Suprapubic skin (tissue), 3 donors: ENCODE results near the gene BAIAP2.

Experiments
- POLR2A ChIP-seq, 2 donors: fragments of 450-650 bp; IDR thresholded peaks; one replicate each; pipeline ENCODE4 v1.6.1; 2017; ENCODE audit warnings: antibody characterized with exemption in 2 of 2, mild to moderate bottlenecking in 2 of 2, moderate library complexity in 2 of 2
- TF ChIP-seq, protein P1 (sequence below), 2 donors: fragments of 200-600 bp in 1 of 2; fragments of 450-650 bp in 1 of 2; sonication (generic) in 1 of 2; IDR thresholded peaks; one replicate each; pipeline ENCODE4 v1.5.1; 2016 to 2019; ENCODE audit warnings: antibody characterized with exemption in 2 of 2, mild to moderate bottlenecking in 1 of 2, moderate library complexity in 1 of 2

DNA sequence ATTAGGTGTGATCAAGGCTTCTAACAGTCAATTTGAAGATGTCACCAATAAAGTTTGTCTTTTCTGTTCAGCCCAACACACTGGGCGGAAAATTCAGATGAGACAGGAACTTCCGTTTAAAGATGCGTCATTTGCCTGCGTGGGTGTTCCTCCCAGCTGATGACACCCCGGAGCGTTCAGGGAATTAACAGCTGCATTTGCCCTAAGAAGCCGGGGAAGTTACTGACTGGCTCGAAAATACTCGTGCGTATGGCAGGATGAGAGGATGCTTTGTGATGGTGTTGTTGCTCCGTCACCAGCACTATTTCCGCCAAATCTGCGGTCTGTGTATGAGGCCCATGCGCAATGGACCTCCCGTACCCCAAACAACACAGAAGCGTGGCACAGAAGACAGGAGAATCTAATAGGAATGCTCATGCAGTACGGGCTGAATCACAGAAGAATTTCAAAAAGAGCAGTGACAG, 118.4 kb downstream of the BAIAP2 start:
- TF ChIP-seq, protein P1, sequence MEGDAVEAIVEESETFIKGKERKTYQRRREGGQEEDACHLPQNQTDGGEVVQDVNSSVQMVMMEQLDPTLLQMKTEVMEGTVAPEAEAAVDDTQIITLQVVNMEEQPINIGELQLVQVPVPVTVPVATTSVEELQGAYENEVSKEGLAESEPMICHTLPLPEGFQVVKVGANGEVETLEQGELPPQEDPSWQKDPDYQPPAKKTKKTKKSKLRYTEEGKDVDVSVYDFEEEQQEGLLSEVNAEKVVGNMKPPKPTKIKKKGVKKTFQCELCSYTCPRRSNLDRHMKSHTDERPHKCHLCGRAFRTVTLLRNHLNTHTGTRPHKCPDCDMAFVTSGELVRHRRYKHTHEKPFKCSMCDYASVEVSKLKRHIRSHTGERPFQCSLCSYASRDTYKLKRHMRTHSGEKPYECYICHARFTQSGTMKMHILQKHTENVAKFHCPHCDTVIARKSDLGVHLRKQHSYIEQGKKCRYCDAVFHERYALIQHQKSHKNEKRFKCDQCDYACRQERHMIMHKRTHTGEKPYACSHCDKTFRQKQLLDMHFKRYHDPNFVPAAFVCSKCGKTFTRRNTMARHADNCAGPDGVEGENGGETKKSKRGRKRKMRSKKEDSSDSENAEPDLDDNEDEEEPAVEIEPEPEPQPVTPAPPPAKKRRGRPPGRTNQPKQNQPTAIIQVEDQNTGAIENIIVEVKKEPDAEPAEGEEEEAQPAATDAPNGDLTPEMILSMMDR (IDR thresholded peaks at IDR 0.05) = no peak
- TF ChIP-seq POLR2A (IDR thresholded peaks at IDR 0.05) = no peak
